Stimulated activated effector memory CD8-positive, alpha-beta T cell treated with anti-CD3 and anti-CD28 coated beads, Interleukin-12 subunit alpha, Interleukin-12 subunit beta, amount 100 ng/mL, for 72 hours (primary cell): ENCODE data around the gene CD58.

Experiments used
- ATAC-seq: fragments of 150-1000 bp; cut with Tn5 transposase; 2 replicates; pipeline ENCODE4 v1.10.0; 2021
- DNase-seq, 2 donors: peaks; one replicate each; pipeline ENCODE4 v3.0.0; 2021 to 2022; ENCODE audit warnings: low spot score in 2 of 2
- H3K27ac Mint-ChIP-seq: one replicate; pipeline ENCODE4 v1.8.0; 2022; ENCODE audit warnings: mild to moderate bottlenecking, mixed read lengths
- H3K36me3 Mint-ChIP-seq: one replicate; pipeline ENCODE4 v1.8.0; 2022; ENCODE audit warnings: mild to moderate bottlenecking, mixed read lengths
- H3K4me1 Mint-ChIP-seq: one replicate; pipeline ENCODE4 v1.8.0; 2022; ENCODE audit warnings: mixed read lengths
- H3K4me3 Mint-ChIP-seq: one replicate; pipeline ENCODE4 v1.8.0; 2022; ENCODE audit warnings: mild to moderate bottlenecking, mixed read lengths
- H3K9me3 Mint-ChIP-seq: one replicate; pipeline ENCODE4 v1.8.0; 2022; ENCODE audit warnings: mixed read lengths

Gene CD58

DNA sequence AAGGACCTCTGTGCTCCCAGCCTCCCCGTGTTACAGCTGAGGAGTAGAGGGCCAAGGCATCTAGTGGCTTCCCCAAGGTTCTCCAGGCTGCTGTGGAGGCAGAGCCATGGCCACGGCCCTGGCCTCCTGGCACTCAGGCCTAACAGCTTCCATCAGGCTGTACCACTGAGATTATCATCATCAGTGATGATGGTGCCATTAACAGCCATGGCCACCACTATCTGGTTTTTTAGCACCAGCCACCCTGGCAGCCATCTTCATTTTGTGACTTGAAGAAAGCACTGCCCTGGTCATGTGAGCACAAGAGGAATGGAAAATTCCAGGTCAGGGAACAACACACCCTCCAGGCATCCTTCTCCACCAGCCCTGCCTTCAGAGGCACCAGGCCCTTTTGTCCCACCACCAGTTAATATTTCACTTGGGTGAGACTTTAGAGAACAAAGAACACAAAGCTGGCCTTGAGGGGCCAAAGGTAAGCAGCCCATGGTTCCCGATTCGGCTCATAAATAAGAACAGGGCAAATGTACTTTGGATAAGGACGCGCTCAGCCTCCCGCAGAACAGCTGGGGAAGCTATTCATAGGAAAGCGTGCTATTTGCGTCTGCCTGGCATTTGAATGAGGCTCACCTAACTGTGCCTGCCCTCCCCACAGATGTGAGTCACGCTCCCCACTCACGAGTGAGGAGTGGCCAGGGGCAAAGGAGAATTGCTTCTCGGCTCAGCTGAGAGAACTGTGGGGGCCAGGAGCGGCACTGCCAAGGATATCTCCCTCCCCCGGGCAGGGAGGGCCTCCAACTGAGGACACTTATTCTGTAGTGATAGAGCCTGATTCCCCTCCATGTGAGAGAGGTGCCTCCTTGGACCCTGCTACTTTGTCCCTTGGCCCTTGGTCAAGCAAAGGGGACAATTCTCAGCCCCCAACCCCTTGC, 95.6 kb downstream of the CD58 start:
- Mint-ChIP-seq H3K9me3 (no peaks in the 10 kb centered on the region), H3K36me3 (no peaks in the 10 kb centered on the region), H3K4me1 (peaks cover 5% of the 10 kb centered on the region), H3K4me3 (no peak overlapping the region), H3K27ac (no peak overlapping the region)
- ATAC-seq (no peak), DNase-seq (no peak)

GRCh38 chr1:116472431-116472961, 98.3 kb downstream of the CD58 start:
- Mint-ChIP-seq H3K4me1 (no peaks in the 10 kb centered on the region), H3K9me3 (no peaks in the 10 kb centered on the region), H3K36me3 (no peaks in the 10 kb centered on the region), H3K4me3 (no peak overlapping the region), H3K27ac (peak overlapping the region; percentile 4)
- no peak for DNase-seq
- no peak for ATAC-seq

DNA sequence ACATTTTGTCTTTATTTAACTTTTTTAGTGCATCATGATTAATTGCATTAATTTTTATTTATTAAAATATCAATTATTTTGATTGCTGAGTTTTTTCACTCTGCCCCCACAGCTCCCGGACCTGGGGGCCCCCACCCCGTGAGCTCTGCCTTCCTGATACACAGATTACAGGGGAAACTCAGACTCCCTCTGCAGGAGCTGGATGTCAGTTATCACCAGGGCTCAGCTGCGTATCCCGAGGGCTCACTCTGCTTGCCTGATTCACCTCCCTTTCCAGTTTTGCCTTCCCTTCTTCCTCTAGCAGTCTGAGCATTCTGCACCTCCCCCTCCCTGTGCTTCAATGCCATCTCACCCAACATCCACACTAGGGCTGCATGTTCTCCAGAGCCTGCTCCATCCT, 99.6 kb downstream of the CD58 start:
- ATAC-seq (no peak), DNase-seq (no peak)
- Mint-ChIP-seq H3K36me3 (no peaks in the 10 kb centered on the region), H3K27ac (no peak overlapping the region), H3K9me3 (no peaks in the 10 kb centered on the region), H3K4me3 (no peak overlapping the region), H3K4me1 (no peaks in the 10 kb centered on the region)

- no peak for ATAC-seq
Measured at GRCh38 chr1:116470671-116471070, 100.2 kb downstream of the CD58 start.

GRCh38 chr1:116466810-116467557, 103.8 kb downstream of the CD58 start:
- Mint-ChIP-seq H3K4me3 (no peak overlapping the region), H3K9me3 (no peaks in the 10 kb centered on the region), H3K36me3 (no peaks in the 10 kb centered on the region), H3K27ac (no peak overlapping the region), H3K4me1 (no peaks in the 10 kb centered on the region)
- DNase-seq (no peak), ATAC-seq (no peak)

More at GRCh38 chr1:116470671-116471070, 100.2 kb downstream of the CD58 start:
- Mint-ChIP-seq H3K27ac (no peak overlapping the region), H3K4me1 (no peaks in the 10 kb centered on the region), H3K9me3 (no peaks in the 10 kb centered on the region), H3K36me3 (no peaks in the 10 kb centered on the region), H3K4me3 (no peak overlapping the region)
- DNase-seq: no peak

- DNase-seq (no peak), ATAC-seq (no peak)
- H3K9me3 Mint-ChIP-seq: no peaks in the 10 kb centered on the region
- H3K36me3 Mint-ChIP-seq: no peaks in the 10 kb centered on the region
- H3K27ac Mint-ChIP-seq: no peak overlapping the region
- H3K4me3 Mint-ChIP-seq: no peak overlapping the region
- H3K4me1 Mint-ChIP-seq: no peaks in the 10 kb centered on the region
Measured at GRCh38 chr1:116465845-116466685, 104.8 kb downstream of the CD58 start.

- ATAC-seq (no peak), DNase-seq (no peak)
- Mint-ChIP-seq H3K4me1 (no peaks in the 10 kb centered on the region), H3K4me3 (no peak overlapping the region), H3K36me3 (no peaks in the 10 kb centered on the region), H3K9me3 (no peaks in the 10 kb centered on the region), H3K27ac (no peak overlapping the region)
Measured at GRCh38 chr1:116465477-116465844, 105.4 kb downstream of the CD58 start.
